ENCODE results near the gene EIF2B2. TPM values are rescaled to one million over a fixed set of nuclear protein-coding genes. Genes with fewer than 3 reads are reported as not detected.

Gene EIF2B2
- total and polyA plus RNA-seq, 2 of the 13 experiments (the other 11 are each of a cell fraction or from before 2014, with no cell fraction given) = 54.4 to 78.6 TPM

DNA sequence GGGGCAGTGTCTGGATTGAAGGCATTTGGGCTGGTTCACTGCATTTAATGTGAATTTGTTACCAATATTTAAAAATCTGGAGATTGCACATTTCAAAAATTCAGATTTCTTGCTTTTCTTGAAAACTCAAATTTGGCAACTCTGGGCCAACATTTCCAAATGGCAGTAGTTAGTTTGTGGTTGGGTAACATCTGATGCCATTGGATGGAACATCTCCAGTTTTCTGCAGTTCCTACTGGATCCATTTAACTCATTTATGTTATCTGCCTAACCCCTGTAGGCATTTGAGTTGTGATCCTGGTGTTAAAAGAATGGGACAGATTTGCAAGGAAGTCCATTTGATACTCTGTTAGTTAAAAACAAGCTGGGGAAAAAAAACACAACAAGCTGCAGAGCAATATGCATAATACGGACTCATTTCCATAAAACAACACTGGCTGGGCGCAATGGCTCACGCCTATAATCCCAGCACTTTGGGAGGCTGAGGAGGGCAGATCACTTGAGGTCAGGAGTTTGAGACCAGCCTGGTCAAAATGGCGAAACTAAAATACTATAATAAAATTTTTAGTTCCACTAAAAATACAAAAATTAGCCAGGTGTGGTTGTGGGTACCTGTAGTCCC lies 7.9 kb downstream of the EIF2B2 start:
- no peak for DNase-seq (ENCODE audit: low spot score)
- FAIRE-seq = no peak
- Histone ChIP-seq H3K27ac (ENCODE audit: extremely low read length, insufficient read depth, low read length) (no peak overlapping the region), H3K9ac (ENCODE audit: insufficient read depth, low read depth, low read length) (no peak overlapping the region), H3K79me2 (ENCODE audit: insufficient read depth, low read length) (no peaks in the 10 kb centered on the region), H3K4me2 (ENCODE audit: low read depth, low read length) (no peak overlapping the region), H3K27me3 (ENCODE audit: control insufficient read depth in 1 of 2, insufficient read depth in 2 of 2, low read length in 2 of 2) (no peaks in the 10 kb centered on the region), H3K9me3 (ENCODE audit: low read length) (no peaks in the 10 kb centered on the region), H3K4me3 (replicated peaks in 1 of 3; ENCODE audit: insufficient read depth in 1 of 3, low read depth in 2 of 3, low read length in 3 of 3) (no peak overlapping the region), H4K20me1 (ENCODE audit: insufficient read depth, low read length) (no peaks in the 10 kb centered on the region), H2AFZ (ENCODE audit: low read length) (no peak overlapping the region), H3K36me3 (replicated peaks in 1 of 2; ENCODE audit: control insufficient read depth in 1 of 2, insufficient read depth in 2 of 2, low read length in 2 of 2) (peaks cover 10 to 59% of the 10 kb centered on the region in 2 experiments), H3K4me1 (ENCODE audit: insufficient read depth, low read length) (no peaks in the 10 kb centered on the region)
- ChIA-PET POLR2A (no interaction called here), CTCF (ENCODE audit: low intra/inter-chr PET ratio, low total read pairs) (no interaction called here)
- ATAC-seq = no peak
- WGBS (ENCODE audit: low lambda C conversion rate) = 98% methylated on average over 4 of the region's 4 CpGs
- no TSS peak for BruUV-seq (replicated peaks)
- intact Hi-C loops (cut with micrococcal nuclease; ENCODE audit: unreplicated experiment) = no loop called here
- TF ChIP-seq, protein P1, sequence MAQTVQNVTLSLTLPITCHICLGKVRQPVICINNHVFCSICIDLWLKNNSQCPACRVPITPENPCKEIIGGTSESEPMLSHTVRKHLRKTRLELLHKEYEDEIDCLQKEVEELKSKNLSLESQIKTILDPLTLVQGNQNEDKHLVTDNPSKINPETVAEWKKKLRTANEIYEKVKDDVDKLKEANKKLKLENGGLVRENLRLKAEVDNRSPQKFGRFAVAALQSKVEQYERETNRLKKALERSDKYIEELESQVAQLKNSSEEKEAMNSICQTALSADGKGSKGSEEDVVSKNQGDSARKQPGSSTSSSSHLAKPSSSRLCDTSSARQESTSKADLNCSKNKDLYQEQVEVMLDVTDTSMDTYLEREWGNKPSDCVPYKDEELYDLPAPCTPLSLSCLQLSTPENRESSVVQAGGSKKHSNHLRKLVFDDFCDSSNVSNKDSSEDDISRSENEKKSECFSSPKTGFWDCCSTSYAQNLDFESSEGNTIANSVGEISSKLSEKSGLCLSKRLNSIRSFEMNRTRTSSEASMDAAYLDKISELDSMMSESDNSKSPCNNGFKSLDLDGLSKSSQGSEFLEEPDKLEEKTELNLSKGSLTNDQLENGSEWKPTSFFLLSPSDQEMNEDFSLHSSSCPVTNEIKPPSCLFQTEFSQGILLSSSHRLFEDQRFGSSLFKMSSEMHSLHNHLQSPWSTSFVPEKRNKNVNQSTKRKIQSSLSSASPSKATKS (CRISPR knock-in tag; IDR thresholded peaks at IDR 0.05) = no peak
- TF ChIP-seq ZNF205 (CRISPR knock-in tag; IDR thresholded peaks at IDR 0.05) = no peak
- no peak for TF ChIP-seq MTF2 (CRISPR knock-in tag; IDR thresholded peaks at IDR 0.05; ENCODE audit: borderline replicate concordance)
- TF ChIP-seq MZF1 (CRISPR knock-in tag; IDR thresholded peaks at IDR 0.05; ENCODE audit: borderline replicate concordance) = no peak
- TF ChIP-seq CREB1 (IDR thresholded peaks at IDR 0.05) = no peak
- TF ChIP-seq CREB1 (CRISPR knock-in tag; IDR thresholded peaks at IDR 0.05) = no peak
- no peak for TF ChIP-seq ZSCAN29 (CRISPR knock-in tag; conservative IDR thresholded peaks at IDR 0.05)
- TF ChIP-seq TCF7L2 (IDR thresholded peaks at IDR 0.05; ENCODE audit: low read depth, low read length) = no peak
- TF ChIP-seq TGIF2 (CRISPR knock-in tag; IDR thresholded peaks at IDR 0.05) = no peak
- TF ChIP-seq NR2F2 (IDR thresholded peaks at IDR 0.05; ENCODE audit: borderline replicate concordance, low read depth) = no peak
- TF ChIP-seq, protein P2, sequence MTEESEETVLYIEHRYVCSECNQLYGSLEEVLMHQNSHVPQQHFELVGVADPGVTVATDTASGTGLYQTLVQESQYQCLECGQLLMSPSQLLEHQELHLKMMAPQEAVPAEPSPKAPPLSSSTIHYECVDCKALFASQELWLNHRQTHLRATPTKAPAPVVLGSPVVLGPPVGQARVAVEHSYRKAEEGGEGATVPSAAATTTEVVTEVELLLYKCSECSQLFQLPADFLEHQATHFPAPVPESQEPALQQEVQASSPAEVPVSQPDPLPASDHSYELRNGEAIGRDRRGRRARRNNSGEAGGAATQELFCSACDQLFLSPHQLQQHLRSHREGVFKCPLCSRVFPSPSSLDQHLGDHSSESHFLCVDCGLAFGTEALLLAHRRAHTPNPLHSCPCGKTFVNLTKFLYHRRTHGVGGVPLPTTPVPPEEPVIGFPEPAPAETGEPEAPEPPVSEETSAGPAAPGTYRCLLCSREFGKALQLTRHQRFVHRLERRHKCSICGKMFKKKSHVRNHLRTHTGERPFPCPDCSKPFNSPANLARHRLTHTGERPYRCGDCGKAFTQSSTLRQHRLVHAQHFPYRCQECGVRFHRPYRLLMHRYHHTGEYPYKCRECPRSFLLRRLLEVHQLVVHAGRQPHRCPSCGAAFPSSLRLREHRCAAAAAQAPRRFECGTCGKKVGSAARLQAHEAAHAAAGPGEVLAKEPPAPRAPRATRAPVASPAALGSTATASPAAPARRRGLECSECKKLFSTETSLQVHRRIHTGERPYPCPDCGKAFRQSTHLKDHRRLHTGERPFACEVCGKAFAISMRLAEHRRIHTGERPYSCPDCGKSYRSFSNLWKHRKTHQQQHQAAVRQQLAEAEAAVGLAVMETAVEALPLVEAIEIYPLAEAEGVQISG (CRISPR knock-in tag; IDR thresholded peaks at IDR 0.05) = no peak
- in situ Hi-C loops (cut with HindIII; ENCODE audit: extremely low pct_ligation_motif_present, low pct_unique_long_range_greater_than_20kb) = no loop called here

Measured in HepG2 (cell line).